ENCODE data around the gene PDCD2. TPM values are rescaled to one million over a fixed set of nuclear protein-coding genes. Genes with fewer than 3 reads are reported as not detected.

PDCD2 gene
- total RNA-seq, 1 donor from 2014 or later = 96.4 TPM

- Mint-ChIP-seq H3K4me3 (no peak overlapping the region), H3K9me3 (no peaks in the 10 kb centered on the region), H3K36me3 (peaks cover 22% of the 10 kb centered on the region), H3K27me3 (ENCODE audit: insufficient read depth, low read depth) (no peaks in the 10 kb centered on the region), H3K27ac (no peak overlapping the region), H3K4me1 (no peaks in the 10 kb centered on the region)
- H3K4me1 ChIP-seq = no peaks in the 10 kb centered on the region
- H3K27ac ChIP-seq = no peak overlapping the region
- no peaks in the 10 kb centered on the region for H3K27me3 ChIP-seq
- H3K4me2 ChIP-seq = no peak overlapping the region
- TF ChIP-seq EZH2 (IDR thresholded peaks at IDR 0.05) (no peak), EZH2phosphoT487 (IDR thresholded peaks at IDR 0.05) (no peak), CTCF (IDR thresholded peaks at IDR 0.05) (no peak)
- H3K9me3 ChIP-seq (ENCODE audit: low read depth) = no peaks in the 10 kb centered on the region
- no peak overlapping the region for H2AFZ ChIP-seq (replicated peaks)
- H3K4me3 ChIP-seq = no peak overlapping the region
- H3K79me2 ChIP-seq (ENCODE audit: low read depth) = peaks cover 30% of the 10 kb centered on the region
- DNase-seq (ENCODE audit: low spot score) = no peak
- no peak overlapping the region for H3K9ac ChIP-seq
- peaks cover 21% of the 10 kb centered on the region for H4K20me1 ChIP-seq (ENCODE audit: low read depth)
- H3F3A ChIP-seq (ENCODE audit: low read depth) = peaks cover 6% of the 10 kb centered on the region
- peaks cover 36% of the 10 kb centered on the region for H3K36me3 ChIP-seq
Observed at GRCh38 chr6:170536671-170537070, 47.8 kb downstream of the PDCD2 start.

GRCh38 chr6:170535004-170535403 lies 49.4 kb downstream of the PDCD2 start:
- Histone ChIP-seq H3K9ac (no peak overlapping the region), H3K27me3 (no peaks in the 10 kb centered on the region), H3K4me3 (no peak overlapping the region), H3K4me2 (no peak overlapping the region), H4K20me1 (ENCODE audit: low read depth) (peaks cover 18% of the 10 kb centered on the region), H3K27ac (no peak overlapping the region), H3K9me3 (ENCODE audit: low read depth) (no peaks in the 10 kb centered on the region), H3F3A (ENCODE audit: low read depth) (peaks cover 13% of the 10 kb centered on the region), H3K4me1 (no peaks in the 10 kb centered on the region), H3K36me3 (peaks cover 27% of the 10 kb centered on the region), H2AFZ (replicated peaks) (no peak overlapping the region), H3K79me2 (ENCODE audit: low read depth) (peaks cover 15% of the 10 kb centered on the region)
- peaks cover under 1% of the 10 kb centered on the region for H3K4me1 Mint-ChIP-seq
- peaks cover 18% of the 10 kb centered on the region for H3K36me3 Mint-ChIP-seq
- no peaks in the 10 kb centered on the region for H3K9me3 Mint-ChIP-seq
- no peaks in the 10 kb centered on the region for H3K27me3 Mint-ChIP-seq (ENCODE audit: insufficient read depth, low read depth)
- no peak for DNase-seq (ENCODE audit: low spot score)
- no peak overlapping the region for H3K27ac Mint-ChIP-seq
- no peak overlapping the region for H3K4me3 Mint-ChIP-seq
- TF ChIP-seq CTCF (IDR thresholded peaks at IDR 0.05) = no peak
- no peak for TF ChIP-seq EZH2 (IDR thresholded peaks at IDR 0.05)

- H3K4me2 ChIP-seq = no peak overlapping the region
- H3F3A ChIP-seq (ENCODE audit: low read depth) = peaks cover 13% of the 10 kb centered on the region
- H2AFZ ChIP-seq (replicated peaks) = no peak overlapping the region
- H3K36me3 ChIP-seq = peaks cover 16% of the 10 kb centered on the region
- no peak overlapping the region for H3K27ac ChIP-seq
- no peaks in the 10 kb centered on the region for H3K9me3 ChIP-seq (ENCODE audit: low read depth)
- H3K9ac ChIP-seq = no peak overlapping the region
- H3K36me3 Mint-ChIP-seq = peaks cover 15% of the 10 kb centered on the region
- peaks cover 4% of the 10 kb centered on the region for H3K4me1 Mint-ChIP-seq
- H3K27me3 Mint-ChIP-seq (ENCODE audit: insufficient read depth, low read depth) = no peaks in the 10 kb centered on the region
- H4K20me1 ChIP-seq (ENCODE audit: low read depth) = peaks cover 11% of the 10 kb centered on the region
- no peaks in the 10 kb centered on the region for H3K27me3 ChIP-seq
- no peak overlapping the region for H3K4me3 Mint-ChIP-seq
- H3K4me1 ChIP-seq = no peaks in the 10 kb centered on the region
- no peak overlapping the region for H3K4me3 ChIP-seq
- H3K79me2 ChIP-seq (ENCODE audit: low read depth) = peaks cover 3% of the 10 kb centered on the region
- no peak overlapping the region for H3K27ac Mint-ChIP-seq
- no peak for DNase-seq (ENCODE audit: low spot score)
- no peak for TF ChIP-seq EZH2 (IDR thresholded peaks at IDR 0.05)
- no peak for TF ChIP-seq CTCF (IDR thresholded peaks at IDR 0.05)
- TF ChIP-seq EZH2phosphoT487 (IDR thresholded peaks at IDR 0.05) = no peak
- no peaks in the 10 kb centered on the region for H3K9me3 Mint-ChIP-seq
Observed at GRCh38 chr6:170533792-170534191, 50.6 kb downstream of the PDCD2 start.

Data from neural progenitor cell (in vitro differentiated cells).